Upper lobe of right lung (tissue), 1 donor: Measurements from ENCODE around the gene DHX32. TPM values are rescaled to one million over a fixed set of nuclear protein-coding genes. Genes with fewer than 3 reads are reported as not detected.

Experiments used
- ATAC-seq: fragments of 200-7000 bp; cut with Tn5 transposase; one replicate; pipeline ENCODE4 v1.9.1; 2020; ENCODE audit warnings: mild to moderate bottlenecking, moderate library complexity
- DNase-seq: peaks from one replicate; pipeline ENCODE4 v3.0.0-alpha.2; 2020
- H3K27ac ChIP-seq: fragments of 200-600 bp; one replicate; pipeline ENCODE4 v1.8.0; 2022
- H3K27me3 ChIP-seq: fragments of 200-600 bp; one replicate; pipeline ENCODE4 v1.8.0; 2022; ENCODE audit warnings: mild to moderate bottlenecking
- H3K36me3 ChIP-seq: fragments of 200-600 bp; one replicate; pipeline ENCODE4 v1.8.0; 2022
- H3K4me1 ChIP-seq: fragments of 200-600 bp; one replicate; pipeline ENCODE4 v1.8.0; 2022
- H3K4me3 ChIP-seq: fragments of 200-600 bp; one replicate; pipeline ENCODE4 v1.8.0; 2022; ENCODE audit warnings: mild to moderate bottlenecking
- H3K9me3 ChIP-seq: fragments of 200-600 bp; one replicate; pipeline ENCODE4 v1.8.0; 2022
- intact Hi-C: fragments of 100-400 bp; cut with DNase I; formaldehyde crosslinking; loops from one replicate; pipeline ENCODE4 v1.11.0; 2022
- total RNA-seq: library from RNA; stranded (reverse); fragmentation: NEBNext Ultra II Directional; extraction: Animal tissue kit (Norgen Biotek cat#: 25700); gene quantifications from one replicate; pipeline ENCODE4 v1.2.1, GENCODE V29; 2021
- TF ChIP-seq, protein P1 (sequence below): fragments of 200-600 bp; IDR thresholded peaks from one replicate; pipeline ENCODE4 v1.8.0; 2022; ENCODE audit warnings: antibody characterized with exemption
- donor health status: DM: no; HTN: yes; CAD: no; lungs with severe emphysema.

Gene DHX32
- total RNA-seq, 1 donor from 2014 or later: 35.1 TPM

DNA sequence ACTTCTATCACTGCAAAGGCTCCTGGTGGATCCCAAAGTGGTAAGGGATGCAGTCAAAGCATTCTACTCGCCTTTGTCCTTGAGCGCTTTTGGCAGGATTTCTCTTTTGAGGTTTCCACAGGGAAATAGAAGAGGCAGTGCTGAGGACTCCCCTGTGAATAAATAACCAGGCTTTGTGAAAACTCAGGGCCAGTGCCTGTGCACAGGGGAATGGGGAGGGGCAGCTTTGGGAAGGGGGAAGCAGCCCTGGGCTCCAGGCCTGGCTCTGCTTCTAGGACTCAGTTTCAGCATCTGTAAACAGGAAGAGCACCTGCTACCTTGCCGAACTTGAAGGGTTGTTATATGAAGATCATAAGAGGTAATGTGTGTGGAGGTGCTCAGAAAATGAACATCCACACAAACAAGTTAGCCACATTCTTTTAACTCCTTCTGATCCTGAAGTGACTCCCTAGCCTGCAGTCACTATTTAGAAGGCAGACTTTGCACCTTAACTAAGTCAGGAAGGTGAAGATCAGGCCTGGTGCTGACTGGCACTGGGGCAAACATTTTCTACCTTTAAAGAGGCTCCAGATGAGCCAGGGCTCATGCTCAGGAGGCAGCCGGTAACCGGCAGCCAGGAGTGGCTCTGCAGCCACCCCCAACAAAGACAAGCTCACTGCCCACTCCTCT, 83.0 kb downstream of the DHX32 start:
- TF ChIP-seq, protein P1, sequence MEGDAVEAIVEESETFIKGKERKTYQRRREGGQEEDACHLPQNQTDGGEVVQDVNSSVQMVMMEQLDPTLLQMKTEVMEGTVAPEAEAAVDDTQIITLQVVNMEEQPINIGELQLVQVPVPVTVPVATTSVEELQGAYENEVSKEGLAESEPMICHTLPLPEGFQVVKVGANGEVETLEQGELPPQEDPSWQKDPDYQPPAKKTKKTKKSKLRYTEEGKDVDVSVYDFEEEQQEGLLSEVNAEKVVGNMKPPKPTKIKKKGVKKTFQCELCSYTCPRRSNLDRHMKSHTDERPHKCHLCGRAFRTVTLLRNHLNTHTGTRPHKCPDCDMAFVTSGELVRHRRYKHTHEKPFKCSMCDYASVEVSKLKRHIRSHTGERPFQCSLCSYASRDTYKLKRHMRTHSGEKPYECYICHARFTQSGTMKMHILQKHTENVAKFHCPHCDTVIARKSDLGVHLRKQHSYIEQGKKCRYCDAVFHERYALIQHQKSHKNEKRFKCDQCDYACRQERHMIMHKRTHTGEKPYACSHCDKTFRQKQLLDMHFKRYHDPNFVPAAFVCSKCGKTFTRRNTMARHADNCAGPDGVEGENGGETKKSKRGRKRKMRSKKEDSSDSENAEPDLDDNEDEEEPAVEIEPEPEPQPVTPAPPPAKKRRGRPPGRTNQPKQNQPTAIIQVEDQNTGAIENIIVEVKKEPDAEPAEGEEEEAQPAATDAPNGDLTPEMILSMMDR: no peak
- intact Hi-C loops: no loop called here
- DNase-seq (no peak), ATAC-seq (peak; percentile 63)
- H3K27me3 ChIP-seq: no peaks in the 10 kb centered on the region
- no peak overlapping the region for H3K4me3 ChIP-seq
- no peaks in the 10 kb centered on the region for H3K9me3 ChIP-seq
- H3K36me3 ChIP-seq: peaks cover 57% of the 10 kb centered on the region
- no peak overlapping the region for H3K27ac ChIP-seq
- no peaks in the 10 kb centered on the region for H3K4me1 ChIP-seq

GRCh38 chr10:125797424-125797823, 83.7 kb downstream of the DHX32 start:
- no peak overlapping the region for H3K4me3 ChIP-seq
- intact Hi-C loops: no loop called here
- no peak for DNase-seq
- peaks cover 64% of the 10 kb centered on the region for H3K36me3 ChIP-seq
- ATAC-seq: no peak
- TF ChIP-seq, protein P1: no peak
- H3K27me3 ChIP-seq: no peaks in the 10 kb centered on the region
- H3K9me3 ChIP-seq: no peaks in the 10 kb centered on the region
- no peak overlapping the region for H3K27ac ChIP-seq
- no peaks in the 10 kb centered on the region for H3K4me1 ChIP-seq

- DNase-seq (no peak), ATAC-seq (no peak)
- Histone ChIP-seq H3K36me3 (peaks cover 70% of the 10 kb centered on the region), H3K27ac (no peak overlapping the region), H3K4me1 (no peaks in the 10 kb centered on the region), H3K27me3 (no peaks in the 10 kb centered on the region), H3K9me3 (no peaks in the 10 kb centered on the region), H3K4me3 (no peak overlapping the region)
- TF ChIP-seq, protein P1: no peak
- intact Hi-C loops: no loop called here
Measured at GRCh38 chr10:125795637-125796190, 85.4 kb downstream of the DHX32 start.

GRCh38 chr10:125795128-125795527, 86.0 kb downstream of the DHX32 start:
- Histone ChIP-seq H3K4me1 (no peaks in the 10 kb centered on the region), H3K36me3 (peaks cover 70% of the 10 kb centered on the region), H3K4me3 (no peak overlapping the region), H3K9me3 (no peaks in the 10 kb centered on the region), H3K27ac (no peak overlapping the region), H3K27me3 (no peaks in the 10 kb centered on the region)
- TF ChIP-seq, protein P1: no peak
- DNase-seq (no peak), ATAC-seq (no peak)
- intact Hi-C loops: no loop called here

GRCh38 chr10:125792342-125793300, 88.5 kb downstream of the DHX32 start:
- Histone ChIP-seq H3K4me3 (no peak overlapping the region), H3K36me3 (peaks cover 54% of the 10 kb centered on the region), H3K4me1 (no peaks in the 10 kb centered on the region), H3K9me3 (no peaks in the 10 kb centered on the region), H3K27ac (no peak overlapping the region), H3K27me3 (no peaks in the 10 kb centered on the region)
- TF ChIP-seq, protein P1: no peak
- intact Hi-C loops: no loop called here
- DNase-seq: no peak
- ATAC-seq: no peak
